NT2/D1 (cell line): ENCODE results near the gene ANTXR1.

Experiments
- DNase-seq: peaks from one replicate; pipeline ENCODE4 v3.0.0-alpha.2; 2011; ENCODE audit warnings: low read depth, low spot score
- H3K27me3 ChIP-seq: 2 replicates; pipeline ENCODE4 v1.6.0; 2011; ENCODE audit warnings: mild to moderate bottlenecking; ENCODE audit not compliant: insufficient read length, insufficient read depth
- H3K36me3 ChIP-seq: 2 replicates; pipeline ENCODE4 v1.6.1; 2011; ENCODE audit warnings: mild to moderate bottlenecking, low read length, mixed read lengths; ENCODE audit not compliant: insufficient read depth, insufficient read length
- H3K4me1 ChIP-seq: 2 replicates; pipeline ENCODE4 v1.5.1; 2011; ENCODE audit not compliant: insufficient read depth, insufficient read length
- H3K4me3 ChIP-seq: 2 replicates; pipeline ENCODE4 v1.5.1; 2011; ENCODE audit warnings: low read depth; ENCODE audit not compliant: insufficient read length
- H3K9ac ChIP-seq: 2 replicates; pipeline ENCODE4 v1.6.0; 2011; ENCODE audit warnings: low read depth; ENCODE audit not compliant: insufficient read length
- H3K9me3 ChIP-seq: 2 replicates; pipeline ENCODE4 v1.5.1; 2011; ENCODE audit warnings: mild to moderate bottlenecking, low read length; ENCODE audit not compliant: insufficient read depth
- SUZ12 ChIP-seq: IDR thresholded peaks from 2 replicates; pipeline ENCODE4 v1.6.1; 2011; ENCODE audit not compliant: insufficient read length, insufficient read depth; ENCODE audit errors: extremely low read depth
- YY1 ChIP-seq: IDR thresholded peaks from 2 replicates; pipeline ENCODE4 v1.6.1; 2011; ENCODE audit not compliant: insufficient read length, insufficient read depth
- ZNF274 ChIP-seq: IDR thresholded peaks from 2 replicates; pipeline ENCODE4 v1.6.1; 2011; ENCODE audit warnings: mild to moderate bottlenecking, low read depth, low read length

ANTXR1 gene

GRCh38 chr2:69200107-69200520, 187.1 kb downstream of the ANTXR1 start:
- H3K9me3 ChIP-seq = no peaks in the 10 kb centered on the region
- no peak for TF ChIP-seq SUZ12
- TF ChIP-seq YY1 = no peak
- TF ChIP-seq ZNF274 = no peak
- no peak overlapping the region for H3K4me3 ChIP-seq
- H3K36me3 ChIP-seq = peaks cover 8% of the 10 kb centered on the region
- DNase-seq = no peak
- no peak overlapping the region for H3K9ac ChIP-seq
- no peaks in the 10 kb centered on the region for H3K27me3 ChIP-seq
- no peaks in the 10 kb centered on the region for H3K4me1 ChIP-seq

- Histone ChIP-seq H3K27me3 (no peaks in the 10 kb centered on the region), H3K9ac (no peak overlapping the region), H3K36me3 (peaks cover 8% of the 10 kb centered on the region), H3K9me3 (no peaks in the 10 kb centered on the region), H3K4me3 (no peak overlapping the region), H3K4me1 (no peaks in the 10 kb centered on the region)
- TF ChIP-seq YY1 (no peak), SUZ12 (no peak), ZNF274 (no peak)
- DNase-seq = no peak
Measured at GRCh38 chr2:69201259-69201658, 188.3 kb downstream of the ANTXR1 start.

GRCh38 chr2:69202327-69202726, 189.3 kb downstream of the ANTXR1 start:
- no peaks in the 10 kb centered on the region for H3K27me3 ChIP-seq
- DNase-seq = no peak
- H3K9ac ChIP-seq = no peak overlapping the region
- H3K4me1 ChIP-seq = no peaks in the 10 kb centered on the region
- H3K4me3 ChIP-seq = no peak overlapping the region
- TF ChIP-seq YY1 (no peak), SUZ12 (no peak), ZNF274 (no peak)
- H3K36me3 ChIP-seq = peaks cover 8% of the 10 kb centered on the region
- peaks cover 10% of the 10 kb centered on the region for H3K9me3 ChIP-seq

GRCh38 chr2:69203166-69203985, 190.4 kb downstream of the ANTXR1 start:
- Histone ChIP-seq H3K27me3 (no peaks in the 10 kb centered on the region), H3K9ac (no peak overlapping the region), H3K4me3 (no peak overlapping the region), H3K36me3 (peaks cover 8% of the 10 kb centered on the region), H3K9me3 (peaks cover 18% of the 10 kb centered on the region), H3K4me1 (no peaks in the 10 kb centered on the region)
- DNase-seq = no peak
- TF ChIP-seq ZNF274 (no peak), SUZ12 (no peak), YY1 (no peak)

GRCh38 chr2:69204654-69205053, 191.7 kb downstream of the ANTXR1 start:
- Histone ChIP-seq H3K27me3 (no peaks in the 10 kb centered on the region), H3K4me1 (no peaks in the 10 kb centered on the region)
- no peak for TF ChIP-seq SUZ12
- TF ChIP-seq YY1 = no peak
- TF ChIP-seq ZNF274 = no peak

GRCh38 chr2:69205076-69205475, 192.1 kb downstream of the ANTXR1 start:
- Histone ChIP-seq H3K4me3 (no peak overlapping the region), H3K9ac (no peak overlapping the region), H3K27me3 (no peaks in the 10 kb centered on the region), H3K36me3 (peaks cover 5% of the 10 kb centered on the region), H3K9me3 (peaks cover 18% of the 10 kb centered on the region), H3K4me1 (no peaks in the 10 kb centered on the region)
- DNase-seq = no peak
- TF ChIP-seq YY1 (no peak), SUZ12 (no peak), ZNF274 (no peak)

More at GRCh38 chr2:69204654-69205053, 191.7 kb downstream of the ANTXR1 start:
- H3K9ac ChIP-seq = no peak overlapping the region
- peaks cover 8% of the 10 kb centered on the region for H3K36me3 ChIP-seq
- no peak for DNase-seq
- no peak overlapping the region for H3K4me3 ChIP-seq
- H3K9me3 ChIP-seq = peaks cover 18% of the 10 kb centered on the region

GRCh38 chr2:69205491-69205890, 192.5 kb downstream of the ANTXR1 start:
- TF ChIP-seq SUZ12 (no peak), ZNF274 (no peak), YY1 (no peak)
- Histone ChIP-seq H3K4me1 (no peaks in the 10 kb centered on the region), H3K9me3 (peaks cover 18% of the 10 kb centered on the region), H3K36me3 (peaks cover under 1% of the 10 kb centered on the region), H3K27me3 (no peaks in the 10 kb centered on the region), H3K4me3 (no peak overlapping the region), H3K9ac (no peak overlapping the region)
- no peak for DNase-seq
